Tongue (tissue), 3 donors: Measurements from ENCODE around the gene MFAP5. TPM values are rescaled to one million over a fixed set of nuclear protein-coding genes. Genes with fewer than 3 reads are reported as not detected.
A peak's percentile ranks its signal among the peaks of the same experiment; 100 is the strongest.
"Not testable (repeated sequence)": the region's sequence is repeated elsewhere in the genome, so short reads cannot be mapped to it uniquely, and the experiment has no call there.

Experiments used
- DNase-seq: peaks from one replicate; pipeline ENCODE4 v3.0.0-alpha.2; 2015
- small RNA-seq: library from RNA; depleted of rRNA; stranded (forward); fragments of <200 nt; gene quantifications from one replicate; pipeline ENCODE3, GENCODE V24; 2014; ENCODE audit warnings: low replicate concordance
- total RNA-seq: library from RNA; depleted of rRNA; stranded (reverse); fragments of >200 nt; gene quantifications from one replicate; pipeline ENCODE4 v1.2.3, GENCODE V29; 2014

The MFAP5 gene
- total RNA-seq, 1 donor from 2014 or later: 100 TPM

- DNase-seq: not testable (repeated sequence)
These were observed 37.9 kb downstream of the MFAP5 start for GRCh38 chr12:8624750-8625149.

- no peak for DNase-seq
These were observed 40.0 kb downstream of the MFAP5 start for GRCh38 chr12:8622646-8623045.

- DNase-seq: no peak
These were observed 47.4 kb downstream of the MFAP5 start for GRCh38 chr12:8615206-8615605.

- DNase-seq: not testable (repeated sequence)
These were observed 48.7 kb downstream of the MFAP5 start for GRCh38 chr12:8613881-8614280.

- no peak for DNase-seq
These were observed 50.0 kb downstream of the MFAP5 start, which contains the start of gene AICDA for GRCh38 chr12:8612629-8613028. TSS of gene AICDA (minus strand) at chr12:8612859. CDS start at chr12:8612767, 92 bp downstream.

- DNase-seq: peak; percentile 70
These were observed 53.5 kb downstream of the MFAP5 start for GRCh38 chr12:8609061-8609570.

GRCh38 chr12:8606890-8607289, 55.7 kb downstream of the MFAP5 start:
- no peak for DNase-seq

GRCh38 chr12:8605057-8605456, 57.6 kb downstream of the MFAP5 start:
- no peak for DNase-seq

- DNase-seq: no peak
These were observed 58.8 kb downstream of the MFAP5 start for GRCh38 chr12:8603856-8604255.

GRCh38 chr12:8603286-8603685, 59.3 kb downstream of the MFAP5 start:
- no peak for DNase-seq

- DNase-seq: no peak
These were observed 66.1 kb downstream of the MFAP5 start for GRCh38 chr12:8596561-8596960.

Small RNA genes lying within 50 kb of the gene (small RNA-seq; reads per million reads assigned to genes)
- not detected for gene RF00564

Other genes with a start within 250 kb of the MFAP5 start
- not detected for gene CLEC6A, start 206.9 kb downstream of the MFAP5 start, total RNA-seq
- 0.31 TPM for gene CLEC4D, start 149.3 kb downstream of the MFAP5 start, total RNA-seq
- not detected for gene CLEC4E, start 121.9 kb downstream of the MFAP5 start, total RNA-seq
- gene AICDA, start 50.0 kb downstream of the MFAP5 start, total RNA-seq: 0.10 TPM
- 79.8 TPM for gene RIMKLB, start 35.2 kb upstream of the MFAP5 start, total RNA-seq
- gene A2ML1, start 159.8 kb upstream of the MFAP5 start, total RNA-seq: 44.0 TPM